Adipocyte (in vitro differentiated cells): ENCODE data around the gene PDZRN3.

Experiments used
- DNase-seq: peaks from one replicate; pipeline ENCODE4 v3.0.0-alpha.2; 2015; ENCODE audit warnings: low read depth
- H3K27me3 ChIP-seq: replicated peaks from 2 replicates; pipeline ENCODE4 v1.7.0; 2013; ENCODE audit warnings: mild to moderate bottlenecking, low read length, moderate library complexity; ENCODE audit not compliant: control insufficient read depth, insufficient read depth
- H3K36me3 ChIP-seq: 2 replicates; pipeline ENCODE4 v1.7.0; 2013; ENCODE audit warnings: low read length, mild to moderate bottlenecking, moderate library complexity; ENCODE audit not compliant: control insufficient read depth, insufficient read depth, severe bottlenecking
- H3K4me1 ChIP-seq: 2 replicates; pipeline ENCODE4 v1.7.0; 2013; ENCODE audit warnings: mild to moderate bottlenecking, low read length, moderate library complexity; ENCODE audit not compliant: control insufficient read depth, insufficient read depth
- H3K4me3 ChIP-seq: 2 replicates; pipeline ENCODE4 v1.7.0; 2013; ENCODE audit warnings: mild to moderate bottlenecking, low read length, moderate library complexity
- H3K9ac ChIP-seq: 2 replicates; pipeline ENCODE4 v1.7.0; 2013; ENCODE audit warnings: mild to moderate bottlenecking, low read length, moderate library complexity
- H3K9me3 ChIP-seq: 2 replicates; pipeline ENCODE4 v1.7.0; 2013; ENCODE audit warnings: mild to moderate bottlenecking, low read length, moderate library complexity; ENCODE audit not compliant: control insufficient read depth

PDZRN3 gene

DNA sequence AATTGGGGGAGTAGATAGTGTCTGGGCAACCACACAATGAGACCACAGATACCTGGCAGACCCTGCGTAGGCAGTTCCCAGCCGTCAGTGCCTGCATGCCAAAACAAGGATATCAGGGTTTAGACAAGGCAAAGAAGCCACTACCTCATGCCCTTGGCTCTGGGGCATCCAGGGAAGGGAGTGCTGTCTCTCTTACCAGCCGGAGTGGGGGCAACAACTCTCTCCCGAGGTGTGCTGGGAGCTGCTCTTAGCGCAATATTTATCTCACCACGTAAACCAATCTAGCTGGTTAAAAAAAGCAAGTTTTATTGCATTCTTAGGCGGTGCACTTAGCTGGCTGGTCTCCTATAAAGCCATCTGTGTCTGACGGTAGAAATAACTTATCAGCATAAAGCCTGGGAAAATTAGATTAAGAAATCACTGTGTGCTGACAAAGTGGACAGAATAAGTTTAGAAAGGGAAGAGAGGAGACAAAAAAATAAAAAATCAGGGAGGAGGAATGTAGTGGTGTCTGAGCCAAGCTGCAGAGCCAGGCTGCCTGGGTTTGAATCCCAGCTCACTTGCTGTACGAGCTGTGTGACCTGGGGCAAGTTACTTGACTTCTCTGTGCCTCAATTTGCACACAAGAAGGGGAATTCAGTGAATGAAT, 273.2 kb downstream of the PDZRN3 start:
- H3K4me3 ChIP-seq: no peak overlapping the region
- H3K9me3 ChIP-seq: no peaks in the 10 kb centered on the region
- DNase-seq: no peak
- H3K27me3 ChIP-seq: peaks cover 43% of the 10 kb centered on the region
- H3K9ac ChIP-seq: no peak overlapping the region
- H3K36me3 ChIP-seq: no peaks in the 10 kb centered on the region
- peaks cover 8% of the 10 kb centered on the region for H3K4me1 ChIP-seq

GRCh38 chr3:73350996-73351395, 273.7 kb downstream of the PDZRN3 start:
- H3K4me1 ChIP-seq: peaks cover 8% of the 10 kb centered on the region
- H3K9me3 ChIP-seq: no peaks in the 10 kb centered on the region
- no peak overlapping the region for H3K9ac ChIP-seq
- H3K36me3 ChIP-seq: no peaks in the 10 kb centered on the region
- no peak overlapping the region for H3K4me3 ChIP-seq
- DNase-seq: no peak
- peaks cover 39% of the 10 kb centered on the region for H3K27me3 ChIP-seq

GRCh38 chr3:73349657-73350056, 275.1 kb downstream of the PDZRN3 start:
- Histone ChIP-seq H3K4me1 (peaks cover 8% of the 10 kb centered on the region), H3K36me3 (no peaks in the 10 kb centered on the region), H3K9me3 (no peaks in the 10 kb centered on the region), H3K27me3 (peaks cover 39% of the 10 kb centered on the region), H3K9ac (no peak overlapping the region), H3K4me3 (no peak overlapping the region)
- DNase-seq: no peak

- Histone ChIP-seq H3K27me3 (peaks cover 7% of the 10 kb centered on the region), H3K9me3 (peaks cover 10% of the 10 kb centered on the region), H3K9ac (no peak overlapping the region), H3K4me3 (no peak overlapping the region), H3K4me1 (no peaks in the 10 kb centered on the region), H3K36me3 (no peaks in the 10 kb centered on the region)
- DNase-seq: no peak
These were observed 282.7 kb downstream of the PDZRN3 start for GRCh38 chr3:73342077-73342476.

GRCh38 chr3:73341272-73341935, 283.3 kb downstream of the PDZRN3 start:
- Histone ChIP-seq H3K4me1 (no peaks in the 10 kb centered on the region), H3K27me3 (peaks cover 7% of the 10 kb centered on the region), H3K4me3 (no peak overlapping the region), H3K9me3 (peaks cover 10% of the 10 kb centered on the region), H3K9ac (no peak overlapping the region), H3K36me3 (no peaks in the 10 kb centered on the region)
- DNase-seq: no peak

- Histone ChIP-seq H3K4me1 (no peaks in the 10 kb centered on the region), H3K36me3 (no peaks in the 10 kb centered on the region), H3K27me3 (peaks cover 8% of the 10 kb centered on the region), H3K9me3 (no peaks in the 10 kb centered on the region), H3K9ac (no peak overlapping the region), H3K4me3 (no peak overlapping the region)
- no peak for DNase-seq
These were observed 292.2 kb downstream of the PDZRN3 start for GRCh38 chr3:73332558-73332957.
